ENCODE data around the gene EMID1. TPM values are rescaled to one million over a fixed set of nuclear protein-coding genes. Genes with fewer than 3 reads are reported as not detected.

Gene EMID1
- polyA plus RNA-seq, 1 experiment, result 1.1 TPM

DNA sequence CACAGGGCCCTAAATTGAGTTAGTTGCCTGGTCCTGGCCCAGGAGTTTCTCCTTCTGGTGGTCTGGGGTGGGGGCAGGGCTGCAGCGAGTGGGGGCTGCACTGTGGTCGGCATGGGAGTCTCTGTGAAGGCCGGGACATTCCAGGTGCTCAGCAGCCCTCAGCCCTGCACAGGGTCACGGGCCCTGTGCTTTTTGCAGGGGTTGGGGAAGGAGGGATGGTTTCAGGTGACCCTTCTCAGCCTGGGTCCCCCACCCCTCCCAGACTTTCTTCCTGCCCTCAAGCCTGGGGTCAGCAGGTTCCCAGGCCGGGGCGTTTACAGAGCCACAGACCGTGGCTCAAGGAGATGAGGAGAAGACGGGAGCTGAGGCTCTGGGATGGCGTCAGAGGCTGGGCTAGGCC, 7.8 kb downstream of the EMID1 start:
- ChIA-PET CTCF (interaction anchor here (0.6 kb wide), 1 partner anchor 36 kb away, joined by 11 read pairs; no protein-coding TSS in a partner anchor), POLR2A (no interaction called here)
- no peak for DNase-seq (ENCODE audit: low read depth, low spot score)
- no peak overlapping the region for H3K27ac ChIP-seq (ENCODE audit: low read depth, low read length)
- H3K4me3 ChIP-seq (ENCODE audit: low read depth, low read length), result no peak overlapping the region
- no peaks in the 10 kb centered on the region for H3K9me3 ChIP-seq (ENCODE audit: control insufficient read depth, insufficient read depth, low read length)
- H3K27me3 ChIP-seq (ENCODE audit: control insufficient read depth, insufficient read depth, low read length), result peaks cover 18% of the 10 kb centered on the region
- TF ChIP-seq, protein P1, sequence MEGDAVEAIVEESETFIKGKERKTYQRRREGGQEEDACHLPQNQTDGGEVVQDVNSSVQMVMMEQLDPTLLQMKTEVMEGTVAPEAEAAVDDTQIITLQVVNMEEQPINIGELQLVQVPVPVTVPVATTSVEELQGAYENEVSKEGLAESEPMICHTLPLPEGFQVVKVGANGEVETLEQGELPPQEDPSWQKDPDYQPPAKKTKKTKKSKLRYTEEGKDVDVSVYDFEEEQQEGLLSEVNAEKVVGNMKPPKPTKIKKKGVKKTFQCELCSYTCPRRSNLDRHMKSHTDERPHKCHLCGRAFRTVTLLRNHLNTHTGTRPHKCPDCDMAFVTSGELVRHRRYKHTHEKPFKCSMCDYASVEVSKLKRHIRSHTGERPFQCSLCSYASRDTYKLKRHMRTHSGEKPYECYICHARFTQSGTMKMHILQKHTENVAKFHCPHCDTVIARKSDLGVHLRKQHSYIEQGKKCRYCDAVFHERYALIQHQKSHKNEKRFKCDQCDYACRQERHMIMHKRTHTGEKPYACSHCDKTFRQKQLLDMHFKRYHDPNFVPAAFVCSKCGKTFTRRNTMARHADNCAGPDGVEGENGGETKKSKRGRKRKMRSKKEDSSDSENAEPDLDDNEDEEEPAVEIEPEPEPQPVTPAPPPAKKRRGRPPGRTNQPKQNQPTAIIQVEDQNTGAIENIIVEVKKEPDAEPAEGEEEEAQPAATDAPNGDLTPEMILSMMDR (IDR thresholded peaks at IDR 0.05; ENCODE audit: low read depth, low read length), result no peak

DNA sequence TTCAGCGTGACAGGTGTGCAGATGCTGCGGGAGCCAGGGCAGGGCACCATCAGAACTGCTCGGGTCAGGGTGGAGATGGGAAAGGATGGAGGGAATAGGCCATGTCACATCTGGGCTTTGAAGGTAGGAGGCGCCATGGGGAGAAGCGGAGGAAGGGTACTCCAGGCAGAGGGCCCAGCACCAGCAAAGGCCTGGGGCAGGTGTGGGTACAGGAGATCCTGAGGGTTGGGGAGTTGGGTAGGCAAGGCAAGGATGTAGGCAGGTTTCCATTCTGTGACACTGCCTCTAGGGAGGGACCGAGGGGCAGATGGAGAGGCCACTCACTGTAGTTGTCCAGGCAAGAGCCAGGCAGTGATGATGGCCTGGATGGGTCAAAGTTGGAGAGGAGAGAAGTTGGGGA, 8.5 kb downstream of the EMID1 start:
- no peaks in the 10 kb centered on the region for H3K9me3 ChIP-seq (ENCODE audit: control insufficient read depth, insufficient read depth, low read length)
- POLR2A ChIA-PET, result no interaction called here
- H3K27ac ChIP-seq (ENCODE audit: low read depth, low read length), result no peak overlapping the region
- H3K27me3 ChIP-seq (ENCODE audit: control insufficient read depth, insufficient read depth, low read length), result peaks cover 18% of the 10 kb centered on the region
- CTCF ChIA-PET, result interaction anchor here (0.6 kb wide), 1 partner anchor 37 kb away, joined by 11 read pairs; no protein-coding TSS in a partner anchor
- DNase-seq (ENCODE audit: low read depth, low spot score), result no peak
- TF ChIP-seq, protein P1 (IDR thresholded peaks at IDR 0.05; ENCODE audit: low read depth, low read length), result no peak
- no peak overlapping the region for H3K4me3 ChIP-seq (ENCODE audit: low read depth, low read length)

DNA sequence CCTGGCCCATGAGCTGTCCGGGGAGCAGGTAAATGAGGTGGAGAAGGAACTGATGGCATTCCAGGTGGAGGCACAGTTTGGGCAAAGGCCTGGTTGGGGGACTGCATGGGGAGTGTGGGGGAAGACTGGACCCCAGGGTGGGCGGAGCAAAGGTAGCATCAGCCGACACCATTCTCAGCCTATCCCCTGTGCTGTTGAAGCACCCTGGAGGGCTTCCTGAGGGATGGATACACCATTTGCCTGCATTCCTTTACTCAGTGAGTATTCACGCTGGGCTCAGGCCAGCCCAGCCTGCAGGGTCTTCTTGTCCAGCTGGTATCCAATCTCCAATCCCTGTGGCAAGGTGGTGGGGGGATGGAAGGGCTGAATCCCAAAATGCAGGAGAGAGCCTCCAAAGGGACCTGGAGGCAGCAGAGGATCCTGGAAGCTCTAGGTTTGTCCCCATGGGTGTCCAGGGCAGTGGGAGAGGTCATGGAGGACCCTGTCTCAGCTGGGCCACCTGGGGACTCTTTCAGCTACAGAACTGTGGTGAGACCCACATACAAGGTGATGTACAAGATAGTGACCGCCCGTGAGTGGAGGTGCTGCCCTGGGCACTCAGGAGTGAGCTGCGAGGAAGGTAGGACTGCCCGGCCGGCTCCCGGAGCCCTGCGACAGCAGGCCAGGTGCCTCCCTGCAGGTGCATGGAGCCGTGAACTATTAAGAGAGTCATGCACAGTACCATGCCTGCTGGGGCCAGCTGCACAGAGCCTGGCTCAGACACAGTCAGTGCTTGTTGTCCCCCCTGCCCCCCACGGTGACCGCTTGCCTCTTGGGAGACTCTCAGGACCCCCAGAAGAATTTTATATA, 9.5 kb downstream of the EMID1 start:
- Histone ChIP-seq H3K27me3 (ENCODE audit: control insufficient read depth, insufficient read depth, low read length) (peaks cover 16% of the 10 kb centered on the region), H3K9me3 (ENCODE audit: control insufficient read depth, insufficient read depth, low read length) (no peaks in the 10 kb centered on the region; the same call in 1 of the 2 replicates), H3K4me3 (ENCODE audit: low read depth, low read length) (no peak overlapping the region), H3K27ac (ENCODE audit: low read depth, low read length) (no peak overlapping the region)
- DNase-seq (ENCODE audit: low read depth, low spot score), result no peak
- TF ChIP-seq, protein P1 (IDR thresholded peaks at IDR 0.05; ENCODE audit: low read depth, low read length), result no peak
- CTCF ChIA-PET, result no interaction called here
- POLR2A ChIA-PET, result no interaction called here

DNA sequence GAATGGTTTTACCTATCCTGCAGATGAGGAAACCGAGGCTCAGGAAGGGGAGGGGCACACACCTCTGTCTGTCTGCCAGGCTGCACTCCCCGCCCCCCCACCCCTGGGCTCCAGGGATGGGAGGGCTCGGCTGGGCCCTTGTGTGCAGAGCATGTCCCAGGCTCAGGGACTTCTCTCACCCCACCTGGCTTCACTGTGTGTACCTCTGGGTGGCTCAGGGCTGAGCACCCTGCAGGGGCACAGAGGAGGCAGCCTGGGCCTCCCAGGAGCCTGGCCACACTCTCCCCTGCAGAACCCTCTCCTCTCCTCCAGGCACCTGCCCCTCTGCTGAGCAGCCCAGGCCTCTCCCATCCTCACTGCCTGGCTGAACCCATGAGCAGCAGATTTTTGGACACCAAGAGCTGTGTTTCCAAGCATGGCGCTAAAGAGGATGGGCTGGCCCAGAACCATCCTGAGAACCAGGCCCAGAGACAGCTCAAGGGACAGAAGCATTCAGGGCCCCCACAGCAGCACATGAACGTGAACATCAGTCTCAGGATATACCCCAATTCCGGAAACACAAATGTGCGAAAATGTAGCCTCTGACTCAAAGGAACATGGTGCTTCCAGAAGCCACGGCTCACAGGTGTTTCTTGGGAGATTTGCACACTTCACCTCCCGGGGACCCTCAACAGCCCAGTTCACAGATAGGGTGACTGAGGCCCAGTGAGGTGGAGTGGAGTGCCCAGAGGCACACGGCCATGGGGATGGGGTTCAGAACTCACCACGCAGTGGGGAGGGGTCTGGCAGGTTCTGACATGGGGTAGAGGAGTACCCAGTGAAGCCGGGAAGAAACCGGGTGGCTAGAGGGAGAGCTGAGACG, 10.5 kb downstream of the EMID1 start:
- Histone ChIP-seq H3K4me3 (ENCODE audit: low read depth, low read length) (no peak overlapping the region), H3K27ac (ENCODE audit: low read depth, low read length) (no peak overlapping the region), H3K9me3 (ENCODE audit: control insufficient read depth, insufficient read depth, low read length) (no peaks in the 10 kb centered on the region; the same call in 1 of the 2 replicates), H3K27me3 (ENCODE audit: control insufficient read depth, insufficient read depth, low read length) (peaks cover 18% of the 10 kb centered on the region)
- TF ChIP-seq, protein P1 (IDR thresholded peaks at IDR 0.05; ENCODE audit: low read depth, low read length), result no peak
- ChIA-PET CTCF (interaction anchor here (1.4 kb wide), 1 partner anchor 30 kb away, joined by 3 read pairs; no protein-coding TSS in a partner anchor), POLR2A (no interaction called here)
- no peak for DNase-seq (ENCODE audit: low read depth, low spot score)
